M059J (cell line): ENCODE measurements around the gene CCT7. TPM values are rescaled to one million over a fixed set of nuclear protein-coding genes. Genes with fewer than 3 reads are reported as not detected.
"Not testable (repeated sequence)": the region's sequence is repeated elsewhere in the genome, so short reads cannot be mapped to it uniquely, and the experiment has no call there.

Experiments
- DNase-seq: peaks from one replicate; pipeline ENCODE4 v3.0.0-alpha.2; 2012; ENCODE audit warnings: low read depth
- total RNA-seq: library from RNA; depleted of rRNA; stranded (reverse); fragments of >200 nt; shearing (Covaris generic); gene quantifications from 2 replicates; pipeline ENCODE4 v1.2.3, GENCODE V29; 2014

The CCT7 gene
- total RNA-seq, 1 experiment from 2014 or later = 380 TPM

- no peak for DNase-seq
Observed at GRCh38 chr2:73254343-73255006, 20.4 kb downstream of the CCT7 start.

- DNase-seq = no peak
Observed at GRCh38 chr2:73255007-73255644, 21.0 kb downstream of the CCT7 start.

- DNase-seq = no peak
Observed at GRCh38 chr2:73255907-73256617, 22.0 kb downstream of the CCT7 start.

- no peak for DNase-seq
Observed at GRCh38 chr2:73256618-73256922, 22.5 kb downstream of the CCT7 start.

- no peak for DNase-seq
Observed at GRCh38 chr2:73257021-73257420, 22.9 kb downstream of the CCT7 start.

- DNase-seq = no peak
Observed at GRCh38 chr2:73257425-73258125, 23.5 kb downstream of the CCT7 start.

- no peak for DNase-seq
Observed at GRCh38 chr2:73258186-73258912, 24.2 kb downstream of the CCT7 start.

GRCh38 chr2:73258913-73259215 lies 24.8 kb downstream of the CCT7 start:
- DNase-seq = no peak

- no peak for DNase-seq
Observed at GRCh38 chr2:73259276-73259675, 25.2 kb downstream of the CCT7 start.

- DNase-seq = no peak
Observed at GRCh38 chr2:73259704-73260337, 25.7 kb downstream of the CCT7 start.

- DNase-seq = peak; percentile 52
Observed at GRCh38 chr2:73260338-73260984, 26.4 kb downstream of the CCT7 start.

- no peak for DNase-seq
Observed at GRCh38 chr2:73262108-73262651, 28.1 kb downstream of the CCT7 start.

- not testable (repeated sequence) for DNase-seq
Observed at GRCh38 chr2:73262691-73263429, 28.8 kb downstream of the CCT7 start.

- DNase-seq = no peak
Observed at GRCh38 chr2:73263540-73264331, 29.6 kb downstream of the CCT7 start.

- DNase-seq = no peak
Observed at GRCh38 chr2:73264332-73264606, 30.2 kb downstream of the CCT7 start.

GRCh38 chr2:73264783-73265182 lies 30.7 kb downstream of the CCT7 start:
- no peak for DNase-seq

- DNase-seq = no peak
Observed at GRCh38 chr2:73265298-73266060, 31.4 kb downstream of the CCT7 start.

GRCh38 chr2:73266061-73266901 lies 32.2 kb downstream of the CCT7 start:
- no peak for DNase-seq
